DOHH2 (cell line): ENCODE results near the gene PPL.

ENCODE experiments used
- H3F3A ChIP-seq: fragments of 200-600 bp; sonication (generic), shearing (Covaris generic); 2 replicates; pipeline ENCODE4 v1.6.0; 2016; ENCODE audit warnings: antibody characterized with exemption, mild to moderate bottlenecking; ENCODE audit not compliant: control insufficient read depth, insufficient read depth
- H3K27ac ChIP-seq: fragments of 200-600 bp; sonication (generic); 2 replicates; pipeline ENCODE4 v1.5.1; 2014; ENCODE audit warnings: low read depth, mild to moderate bottlenecking, low read length, moderate library complexity
- H3K27me3 ChIP-seq: fragments of 200-600 bp; sonication (generic); 2 replicates; pipeline ENCODE4 v1.6.1; 2014; ENCODE audit warnings: mild to moderate bottlenecking, low read length, mixed read lengths; ENCODE audit not compliant: control insufficient read depth
- H3K36me3 ChIP-seq: fragments of 200-600 bp; sonication (generic); 2 replicates; pipeline ENCODE4 v1.6.1; 2014; ENCODE audit warnings: mild to moderate bottlenecking, low read length, moderate library complexity, mixed read lengths; ENCODE audit not compliant: control insufficient read depth
- H3K4me1 ChIP-seq: fragments of 200-600 bp; sonication (generic); 2 replicates; pipeline ENCODE4 v1.6.1; 2014; ENCODE audit warnings: mild to moderate bottlenecking, low read length, mixed read lengths; ENCODE audit not compliant: control insufficient read depth
- H3K4me2 ChIP-seq: fragments of 200-600 bp; sonication (generic); 2 replicates; pipeline ENCODE4 v1.6.0; 2014; ENCODE audit warnings: mild to moderate bottlenecking, low read length, moderate library complexity
- H3K4me3 ChIP-seq: fragments of 200-600 bp; sonication (generic); 2 replicates; pipeline ENCODE4 v1.5.1; 2014; ENCODE audit warnings: mild to moderate bottlenecking, low read length, mixed read lengths
- H3K79me2 ChIP-seq: fragments of 200-600 bp; sonication (generic); 2 replicates; pipeline ENCODE4 v1.6.1; 2014; ENCODE audit warnings: mild to moderate bottlenecking, low read length, mixed read lengths; ENCODE audit not compliant: control insufficient read depth
- H3K9me2 ChIP-seq: fragments of 200-600 bp; sonication (generic); replicated peaks from 2 replicates; pipeline ENCODE4 v1.6.1; 2014; ENCODE audit warnings: mild to moderate bottlenecking, low read length, mixed read lengths; ENCODE audit not compliant: control insufficient read depth
- H3K9me3 ChIP-seq: fragments of 200-600 bp; sonication (generic); 2 replicates; pipeline ENCODE4 v1.6.1; 2014; ENCODE audit warnings: antibody characterized with exemption, low read length, mixed read lengths; ENCODE audit not compliant: control insufficient read depth, insufficient read depth
- H4K20me1 ChIP-seq: fragments of 200-600 bp; sonication (generic); 2 replicates; pipeline ENCODE4 v1.6.0; 2014; ENCODE audit warnings: low read depth, mild to moderate bottlenecking, antibody characterized with exemption, low read length, moderate library complexity; ENCODE audit not compliant: control insufficient read depth, insufficient read depth
- CTCF ChIP-seq: fragments of 200-600 bp; sonication (generic); IDR thresholded peaks from one replicate; pipeline ENCODE4 v1.5.1; 2014; ENCODE audit warnings: antibody characterized with exemption, mild to moderate bottlenecking, low read depth, low read length; ENCODE audit not compliant: poor library complexity, severe bottlenecking
- EZH2phosphoT487 ChIP-seq: fragments of 200-600 bp; sonication (generic); IDR thresholded peaks from 2 replicates; pipeline ENCODE4 v1.6.1; 2017; ENCODE audit warnings: borderline replicate concordance, mild to moderate bottlenecking, antibody characterized with exemption, low read length, moderate library complexity, mixed read lengths

The PPL gene

GRCh38 chr16:4893103-4893862 is 43.7 kb downstream of the PPL start:
- no peak for TF ChIP-seq EZH2phosphoT487
- no peak for TF ChIP-seq CTCF
- H3F3A ChIP-seq: no peaks in the 10 kb centered on the region; the same call in 1 of the 2 replicates
- H3K9me2 ChIP-seq: no peaks in the 10 kb centered on the region
- H3K4me1 ChIP-seq: no peaks in the 10 kb centered on the region
- no peaks in the 10 kb centered on the region for H4K20me1 ChIP-seq
- H3K4me3 ChIP-seq: no peak overlapping the region
- no peaks in the 10 kb centered on the region for H3K36me3 ChIP-seq
- H3K4me2 ChIP-seq: no peak overlapping the region
- H3K79me2 ChIP-seq: no peaks in the 10 kb centered on the region
- no peaks in the 10 kb centered on the region for H3K27me3 ChIP-seq
- no peak overlapping the region for H3K27ac ChIP-seq
- H3K9me3 ChIP-seq: no peaks in the 10 kb centered on the region

GRCh38 chr16:4892361-4893102 is 44.4 kb downstream of the PPL start:
- no peaks in the 10 kb centered on the region for H3K4me1 ChIP-seq
- no peaks in the 10 kb centered on the region for H3K9me2 ChIP-seq
- H4K20me1 ChIP-seq: no peaks in the 10 kb centered on the region
- no peaks in the 10 kb centered on the region for H3K36me3 ChIP-seq
- no peak for TF ChIP-seq EZH2phosphoT487
- no peak for TF ChIP-seq CTCF
- H3K9me3 ChIP-seq: no peaks in the 10 kb centered on the region
- H3K27me3 ChIP-seq: no peaks in the 10 kb centered on the region
- H3K4me2 ChIP-seq: no peak overlapping the region
- H3F3A ChIP-seq: no peaks in the 10 kb centered on the region; the same call in 1 of the 2 replicates
- no peak overlapping the region for H3K27ac ChIP-seq
- no peak overlapping the region for H3K4me3 ChIP-seq
- no peaks in the 10 kb centered on the region for H3K79me2 ChIP-seq

GRCh38 chr16:4891886-4892216 is 45.1 kb downstream of the PPL start:
- no peak overlapping the region for H3K27ac ChIP-seq
- no peak for TF ChIP-seq EZH2phosphoT487
- no peaks in the 10 kb centered on the region for H3K9me2 ChIP-seq
- no peaks in the 10 kb centered on the region for H3K27me3 ChIP-seq
- no peaks in the 10 kb centered on the region; the same call in 1 of the 2 replicates for H3F3A ChIP-seq
- H3K9me3 ChIP-seq: no peaks in the 10 kb centered on the region
- H3K79me2 ChIP-seq: no peaks in the 10 kb centered on the region
- H3K36me3 ChIP-seq: no peaks in the 10 kb centered on the region; the same call in 1 of the 2 replicates
- no peaks in the 10 kb centered on the region for H4K20me1 ChIP-seq
- H3K4me1 ChIP-seq: no peaks in the 10 kb centered on the region
- no peak overlapping the region for H3K4me2 ChIP-seq
- no peak overlapping the region for H3K4me3 ChIP-seq
